Brain pericyte (primary cell): ENCODE data around the gene SEC14L3.

ENCODE experiments used
- DNase-seq: peaks from one replicate; pipeline ENCODE4 v3.0.0-alpha.2; 2012; ENCODE audit warnings: low read depth, low spot score

The SEC14L3 gene

GRCh38 chr22:30444632-30445437 lies 27.0 kb downstream of the SEC14L3 start:
- DNase-seq: no peak

DNA sequence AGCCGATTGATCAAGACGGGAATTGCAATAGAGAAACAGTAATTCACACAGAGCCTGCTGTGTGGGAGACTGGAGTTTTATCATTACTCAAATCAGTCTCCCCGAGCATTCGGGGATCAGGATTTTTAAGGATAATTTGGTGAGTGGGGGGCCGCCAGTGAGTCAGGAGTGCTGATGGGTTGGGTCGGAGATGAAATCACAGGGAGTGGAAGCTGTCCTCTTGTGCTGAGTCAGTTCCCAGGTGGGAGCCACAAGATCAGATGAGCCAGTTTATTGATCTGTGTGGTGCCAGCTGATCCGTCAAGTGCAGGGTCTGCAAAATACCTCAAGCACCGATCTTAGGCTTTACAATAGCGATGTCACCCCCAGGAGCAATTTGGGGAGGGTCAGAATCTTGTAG lies 30.7 kb downstream of the SEC14L3 start:
- no peak for DNase-seq

- DNase-seq: no peak
These were observed 32.0 kb downstream of the SEC14L3 start for GRCh38 chr22:30439836-30440235.

DNA sequence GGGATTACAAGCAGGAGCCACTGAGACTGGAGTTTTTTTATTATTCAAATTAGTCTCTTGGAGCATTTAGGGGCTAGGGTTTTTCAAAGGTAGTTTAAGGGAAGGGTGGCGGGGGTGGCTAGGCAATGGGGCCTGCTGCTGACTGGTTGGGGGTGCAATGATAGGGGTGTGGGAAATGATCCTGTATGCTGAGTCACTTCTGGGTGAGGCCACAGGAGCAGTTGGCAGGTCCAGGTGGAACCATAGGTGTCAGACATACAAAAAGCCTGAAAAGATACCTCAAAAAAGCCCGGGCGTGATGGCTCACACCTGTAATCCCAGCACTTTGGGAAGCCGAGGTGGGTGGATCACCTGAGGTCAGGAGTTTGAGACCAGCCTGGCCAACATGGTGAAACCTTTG lies 32.6 kb downstream of the SEC14L3 start:
- no peak for DNase-seq

DNA sequence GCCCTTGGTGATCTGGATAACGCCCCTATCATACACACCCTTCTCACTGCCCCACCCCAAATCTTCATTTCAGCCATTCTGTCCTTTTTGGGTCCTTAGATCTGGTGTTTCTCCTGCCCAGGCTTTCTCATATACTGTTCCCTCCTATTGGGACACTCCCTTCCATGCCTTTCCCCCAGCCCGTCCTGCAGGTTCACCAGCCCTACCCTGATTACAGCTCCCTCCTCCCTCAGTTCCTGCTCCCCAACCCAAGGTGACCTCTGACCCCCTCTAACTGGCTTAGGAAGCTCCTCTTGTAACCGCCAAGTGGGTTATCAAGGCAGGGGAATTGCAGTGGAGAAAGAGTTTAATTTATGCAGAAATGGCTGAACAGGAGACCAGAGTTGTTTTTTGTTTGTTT lies 33.3 kb downstream of the SEC14L3 start:
- DNase-seq: no peak

- no peak for DNase-seq
These were observed 35.6 kb downstream of the SEC14L3 start for GRCh38 chr22:30436196-30436595.

GRCh38 chr22:30435674-30436126 lies 36.1 kb downstream of the SEC14L3 start:
- DNase-seq: no peak

GRCh38 chr22:30434843-30435242 lies 37.0 kb downstream of the SEC14L3 start:
- no peak for DNase-seq

DNA sequence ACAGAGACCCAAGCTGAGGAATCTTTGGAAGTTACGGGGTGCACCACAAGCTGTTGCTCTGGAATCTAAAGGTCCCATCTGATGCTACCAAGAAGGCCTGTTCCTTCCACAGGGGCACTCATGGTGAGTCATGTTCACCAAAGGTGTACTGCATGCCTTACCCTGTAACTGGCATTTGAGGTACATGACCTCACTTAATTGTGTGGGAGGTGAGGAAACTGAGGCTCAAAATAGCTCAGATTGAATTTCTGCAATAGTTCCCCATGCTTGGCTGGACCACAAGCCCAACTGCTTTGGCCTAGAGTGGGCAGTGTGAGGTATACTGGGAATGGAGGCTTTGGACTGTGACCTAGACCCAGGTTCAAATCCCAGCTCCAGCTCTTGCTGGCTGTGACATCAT lies 38.0 kb downstream of the SEC14L3 start:
- DNase-seq: no peak

- no peak for DNase-seq
These were observed 38.6 kb downstream of the SEC14L3 start for GRCh38 chr22:30433227-30433626.

GRCh38 chr22:30432520-30432919 lies 39.3 kb downstream of the SEC14L3 start:
- DNase-seq: no peak

DNA sequence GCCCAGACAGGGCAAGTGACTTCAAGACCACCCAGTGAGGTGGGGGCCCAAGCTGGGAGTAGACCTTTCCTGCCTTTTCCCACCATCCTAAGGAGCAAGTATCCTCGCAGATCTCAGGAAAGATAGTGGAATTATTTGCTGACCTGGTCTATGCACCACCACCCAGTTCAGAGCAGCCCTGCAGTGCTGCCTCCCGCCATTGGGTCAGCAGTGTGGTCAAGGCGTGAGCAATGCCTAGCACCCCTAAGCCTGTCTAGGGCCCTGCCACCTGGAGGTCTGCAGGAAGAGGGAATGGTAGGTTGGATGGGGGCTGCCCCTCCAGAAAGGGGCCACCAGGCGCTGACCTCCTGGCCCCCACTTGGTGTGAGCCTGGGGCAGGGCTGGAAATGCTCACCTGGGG lies 39.7 kb downstream of the SEC14L3 start:
- no peak for DNase-seq

- no peak for DNase-seq
These were observed 40.9 kb downstream of the SEC14L3 start for GRCh38 chr22:30430933-30431332.

DNA sequence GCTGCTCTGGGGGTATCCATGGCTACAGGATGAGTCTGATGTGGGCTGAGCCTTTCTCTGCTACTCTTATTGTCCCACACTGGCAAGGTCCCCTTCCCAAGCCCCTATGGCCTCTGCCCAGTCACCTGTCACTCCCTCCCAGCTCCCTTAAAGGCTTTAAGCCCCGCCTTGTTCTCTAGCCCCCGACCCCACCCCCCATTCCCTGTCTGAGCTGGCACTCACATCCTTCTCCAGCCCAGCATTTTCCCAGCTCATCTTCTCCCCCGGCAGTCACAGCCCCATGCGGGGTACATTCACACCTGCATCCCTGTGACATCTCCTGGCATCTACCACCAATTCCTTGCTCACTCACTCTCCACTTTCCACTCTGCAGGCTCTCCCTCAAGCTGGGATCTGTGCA lies 41.9 kb downstream of the SEC14L3 start:
- no peak for DNase-seq

DNA sequence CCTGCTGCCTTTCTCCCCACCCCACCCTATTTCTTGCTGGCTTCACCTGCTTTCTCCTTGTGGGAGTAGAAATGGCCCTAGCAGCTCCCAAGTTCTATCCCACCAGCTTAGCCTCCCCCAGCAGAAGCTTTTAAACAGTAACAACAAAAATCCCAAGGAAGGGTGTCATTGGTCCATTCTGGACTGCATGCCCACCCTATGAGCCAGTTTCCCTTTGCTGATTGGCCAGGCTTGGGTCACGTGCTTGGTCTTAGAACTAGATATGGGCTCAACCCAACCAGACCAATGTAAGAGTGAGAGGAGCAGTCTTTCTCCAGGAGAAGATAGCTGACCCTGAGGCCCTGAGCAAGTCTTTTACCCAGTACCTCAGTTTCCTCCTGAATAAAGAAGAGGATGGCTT lies 43.9 kb downstream of the SEC14L3 start:
- no peak for DNase-seq

- DNase-seq: no peak
These were observed 45.1 kb downstream of the SEC14L3 start for GRCh38 chr22:30426388-30427353.

GRCh38 chr22:30425616-30426387 lies 46.0 kb downstream of the SEC14L3 start, which contains the start of gene MTFP1:
MTFP1 (plus strand) TSS chr22:30425768; CDS start chr22:30425880, 112 bp downstream.
- no peak for DNase-seq

GRCh38 chr22:30425327-30425615 lies 46.5 kb downstream of the SEC14L3 start:
- no peak for DNase-seq

DNA sequence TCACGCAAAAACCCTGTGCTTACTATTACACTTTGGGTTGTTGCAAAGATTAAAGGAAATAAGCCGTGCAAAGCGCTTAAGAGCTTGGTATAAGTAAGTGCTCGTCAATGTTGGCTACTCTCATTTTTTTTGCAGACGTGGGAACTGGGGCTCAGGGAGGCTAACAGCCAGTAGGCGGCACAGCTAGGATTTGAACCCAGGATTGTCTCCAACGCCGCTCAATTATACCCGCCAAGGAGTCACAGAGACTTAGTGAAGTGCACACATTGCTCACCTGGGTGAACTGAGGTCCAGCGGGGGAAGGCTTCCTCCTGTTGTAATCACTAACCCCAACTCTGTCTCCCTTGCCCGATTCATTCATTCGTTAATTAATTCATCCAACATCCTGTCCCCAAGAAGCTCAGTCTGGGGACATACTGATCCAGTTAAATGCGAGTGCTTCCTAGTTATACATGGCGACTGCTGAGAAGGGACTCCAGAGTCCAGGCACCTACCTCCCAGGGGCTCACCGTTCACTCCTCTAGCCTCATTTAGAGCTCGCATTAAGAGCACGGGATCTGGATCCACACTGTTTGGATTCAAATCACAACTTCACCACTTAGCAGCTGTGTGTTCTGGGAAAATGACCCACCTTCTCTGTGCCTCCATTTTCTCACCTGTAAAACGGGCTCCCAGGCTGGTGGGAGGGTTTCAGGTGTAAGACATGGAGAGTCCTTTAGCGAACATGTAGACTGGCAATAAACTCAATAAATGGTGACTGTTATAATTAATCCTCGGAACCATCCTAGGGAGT lies 47.1 kb downstream of the SEC14L3 start:
- DNase-seq: no peak

DNA sequence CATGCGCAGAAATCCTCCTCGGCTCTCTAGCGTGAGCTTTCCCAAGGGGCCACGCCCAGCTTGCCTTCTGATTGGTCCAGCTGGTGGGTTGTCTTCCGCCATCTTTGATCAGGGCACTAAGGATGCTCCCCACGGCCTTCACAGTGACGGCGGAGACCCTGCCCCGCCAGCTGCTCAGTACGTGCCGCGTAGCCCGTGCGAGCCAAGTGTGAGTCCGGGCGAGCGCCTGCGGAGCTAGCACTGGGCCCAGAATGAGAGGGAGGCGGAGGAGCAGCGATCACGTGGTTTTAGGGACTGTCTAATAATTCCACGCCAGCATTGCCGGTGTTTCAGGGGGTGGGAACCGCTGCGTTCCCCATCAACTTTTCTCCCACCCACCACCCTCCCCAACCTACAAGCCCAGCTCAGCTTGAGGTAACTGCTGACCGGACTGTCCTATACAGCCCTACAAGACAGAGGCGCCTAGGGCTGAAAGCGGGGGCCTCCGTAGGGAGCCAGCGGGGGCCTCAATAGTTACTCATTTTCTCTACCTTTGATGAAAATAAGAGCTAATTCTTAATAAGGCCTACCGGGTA lies 47.8 kb downstream of the SEC14L3 start:
- peak; percentile 100 for DNase-seq
